ENCODE measurements around the gene ZSCAN30. TPM values are rescaled to one million over a fixed set of nuclear protein-coding genes. Genes with fewer than 3 reads are reported as not detected.

The ZSCAN30 gene
- total and polyA plus RNA-seq, 10 of the 15 experiments (the other 5 are each of a cell fraction or from before 2014, with no cell fraction given): 2.7 to 15.7 (median 11.2) TPM

DNA sequence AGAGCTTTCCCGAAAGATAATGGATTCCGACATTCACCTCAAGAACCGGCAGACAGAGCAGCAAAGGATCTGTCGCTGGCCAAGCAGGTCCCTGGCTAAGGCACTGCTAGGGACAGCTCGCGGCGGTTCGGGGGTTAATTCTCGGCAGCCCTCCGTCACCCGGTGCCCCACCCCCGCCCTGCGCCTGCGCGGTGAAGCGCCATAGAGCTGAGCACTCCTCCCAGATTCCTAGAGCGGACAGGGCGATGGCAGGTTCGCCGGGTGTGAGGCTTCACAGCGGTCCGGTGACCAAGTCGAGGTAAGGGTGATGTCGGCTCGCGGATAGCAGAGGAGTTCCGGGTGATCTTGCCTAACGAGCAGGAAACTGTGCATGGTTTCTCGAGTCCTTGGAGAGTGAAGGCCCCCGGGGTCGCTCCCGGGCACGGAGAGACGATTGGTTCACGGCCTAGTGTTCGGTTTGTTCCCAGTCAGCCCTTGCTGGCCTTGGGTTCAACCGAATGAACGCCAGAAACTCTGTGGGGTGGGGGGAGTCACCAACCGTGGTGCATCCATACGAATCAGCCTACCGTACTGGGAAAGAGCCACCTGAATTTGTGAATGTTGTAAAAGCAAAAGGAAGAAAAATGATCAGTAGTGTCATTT lies at the start of gene ZSCAN30 (continued):
- TF ChIP-seq SIN3A (IDR thresholded peaks at IDR 0.05; ENCODE audit: low read depth, low read length) (peak; percentile 80), SMAD1 (IDR thresholded peaks at IDR 0.05; ENCODE audit: low read depth, partially characterized antibody) (no peak), EGR1 (IDR thresholded peaks at IDR 0.05; ENCODE audit: borderline replicate concordance in 1 of 2, low read depth in 2 of 2, low read length in 2 of 2) (peak in 1 of 2 experiments; percentile 90; a peak in 2 of 3 replicates), POLR2AphosphoS5 (IDR thresholded peaks at IDR 0.05; ENCODE audit: low read length) (peak; percentile 95), EED (IDR thresholded peaks at IDR 0.05; ENCODE audit: low read depth) (no peak), ZNF384 (IDR thresholded peaks at IDR 0.05; ENCODE audit: borderline replicate concordance, low read depth, low read length) (no peak), GATAD2B (conservative IDR thresholded peaks at IDR 0.05; ENCODE audit: low read depth) (peak; percentile 69; the same call in 1 of the 2 replicates), BMI1 (IDR thresholded peaks at IDR 0.05; ENCODE audit: borderline replicate concordance) (no peak), SMAD5 (IDR thresholded peaks at IDR 0.05; ENCODE audit: low read depth) (peak; percentile 86), PAX8 (IDR thresholded peaks at IDR 0.05) (no peak), NR2C1 (IDR thresholded peaks at IDR 0.05) (peak; percentile 81), RELA (IDR thresholded peaks at IDR 0.05; ENCODE audit: borderline replicate concordance, partially characterized antibody) (peak; percentile 61), ZNF592 (IDR thresholded peaks at IDR 0.05) (peak; percentile 80; the same call in 1 of the 2 replicates), NBN (IDR thresholded peaks at IDR 0.05) (peak; percentile 97), HDGF (IDR thresholded peaks at IDR 0.05) (peak; percentile 66), NR2F1 (conservative IDR thresholded peaks at IDR 0.05) (peak; percentile 70; the same call in 1 of the 2 replicates), RB1 (IDR thresholded peaks at IDR 0.05; ENCODE audit: borderline replicate concordance) (peak; percentile 90; the same call in 1 of the 2 replicates), BCL11A (IDR thresholded peaks at IDR 0.05; ENCODE audit: low read depth, low read length) (0 out of 2 replicates have a peak, but pooled peaks have one; percentile 39), ZNF207 (IDR thresholded peaks at IDR 0.05; ENCODE audit: borderline replicate concordance) (peak; percentile 81), YY1 (IDR thresholded peaks at IDR 0.05; ENCODE audit: low read depth, low read length) (peak; percentile 91), CBFB (IDR thresholded peaks at IDR 0.05; ENCODE audit: low read depth) (peak; percentile 77), NRF1 (conservative IDR thresholded peaks at IDR 0.05; ENCODE audit: low read depth, low read length) (peak; percentile 77)
- TF ChIP-seq, protein P1, sequence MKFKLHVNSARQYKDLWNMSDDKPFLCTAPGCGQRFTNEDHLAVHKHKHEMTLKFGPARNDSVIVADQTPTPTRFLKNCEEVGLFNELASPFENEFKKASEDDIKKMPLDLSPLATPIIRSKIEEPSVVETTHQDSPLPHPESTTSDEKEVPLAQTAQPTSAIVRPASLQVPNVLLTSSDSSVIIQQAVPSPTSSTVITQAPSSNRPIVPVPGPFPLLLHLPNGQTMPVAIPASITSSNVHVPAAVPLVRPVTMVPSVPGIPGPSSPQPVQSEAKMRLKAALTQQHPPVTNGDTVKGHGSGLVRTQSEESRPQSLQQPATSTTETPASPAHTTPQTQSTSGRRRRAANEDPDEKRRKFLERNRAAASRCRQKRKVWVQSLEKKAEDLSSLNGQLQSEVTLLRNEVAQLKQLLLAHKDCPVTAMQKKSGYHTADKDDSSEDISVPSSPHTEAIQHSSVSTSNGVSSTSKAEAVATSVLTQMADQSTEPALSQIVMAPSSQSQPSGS (IDR thresholded peaks at IDR 0.05; ENCODE audit: low read length): peak; percentile 95
- TF ChIP-seq, protein P2, sequence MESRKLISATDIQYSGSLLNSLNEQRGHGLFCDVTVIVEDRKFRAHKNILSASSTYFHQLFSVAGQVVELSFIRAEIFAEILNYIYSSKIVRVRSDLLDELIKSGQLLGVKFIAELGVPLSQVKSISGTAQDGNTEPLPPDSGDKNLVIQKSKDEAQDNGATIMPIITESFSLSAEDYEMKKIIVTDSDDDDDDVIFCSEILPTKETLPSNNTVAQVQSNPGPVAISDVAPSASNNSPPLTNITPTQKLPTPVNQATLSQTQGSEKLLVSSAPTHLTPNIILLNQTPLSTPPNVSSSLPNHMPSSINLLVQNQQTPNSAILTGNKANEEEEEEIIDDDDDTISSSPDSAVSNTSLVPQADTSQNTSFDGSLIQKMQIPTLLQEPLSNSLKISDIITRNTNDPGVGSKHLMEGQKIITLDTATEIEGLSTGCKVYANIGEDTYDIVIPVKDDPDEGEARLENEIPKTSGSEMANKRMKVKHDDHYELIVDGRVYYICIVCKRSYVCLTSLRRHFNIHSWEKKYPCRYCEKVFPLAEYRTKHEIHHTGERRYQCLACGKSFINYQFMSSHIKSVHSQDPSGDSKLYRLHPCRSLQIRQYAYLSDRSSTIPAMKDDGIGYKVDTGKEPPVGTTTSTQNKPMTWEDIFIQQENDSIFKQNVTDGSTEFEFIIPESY (IDR thresholded peaks at IDR 0.05): no peak

Data from GM12878 (cell line).